NB4 (cell line): ENCODE data around the gene NAT16.
A peak's percentile ranks its signal among the peaks of the same experiment; 100 is the strongest.

Experiments used
- DNase-seq: peaks from one replicate; pipeline ENCODE4 v3.0.0; 2010; ENCODE audit warnings: low read depth
- H3K4me3 ChIP-seq: one replicate; pipeline ENCODE4 v1.5.1; 2011; ENCODE audit warnings: mild to moderate bottlenecking, low read depth, low read length, moderate library complexity
- MYC ChIP-seq: IDR thresholded peaks from 2 replicates; pipeline ENCODE4 v1.6.1; 2011; ENCODE audit warnings: low read depth, low read length
- POLR2A ChIP-seq: IDR thresholded peaks from 2 replicates; pipeline ENCODE4 v1.6.1; 2011; ENCODE audit warnings: mild to moderate bottlenecking; ENCODE audit not compliant: insufficient read length; ENCODE audit errors: extremely low read depth
- TF ChIP-seq, protein P1 (sequence below): IDR thresholded peaks from one replicate; pipeline ENCODE4 v1.5.1; 2012; ENCODE audit warnings: low read depth, low read length
- TF ChIP-seq, protein P2 (sequence below): IDR thresholded peaks from 2 replicates; pipeline ENCODE4 v1.6.1; 2011; ENCODE audit warnings: low read depth, low read length

Gene NAT16

DNA sequence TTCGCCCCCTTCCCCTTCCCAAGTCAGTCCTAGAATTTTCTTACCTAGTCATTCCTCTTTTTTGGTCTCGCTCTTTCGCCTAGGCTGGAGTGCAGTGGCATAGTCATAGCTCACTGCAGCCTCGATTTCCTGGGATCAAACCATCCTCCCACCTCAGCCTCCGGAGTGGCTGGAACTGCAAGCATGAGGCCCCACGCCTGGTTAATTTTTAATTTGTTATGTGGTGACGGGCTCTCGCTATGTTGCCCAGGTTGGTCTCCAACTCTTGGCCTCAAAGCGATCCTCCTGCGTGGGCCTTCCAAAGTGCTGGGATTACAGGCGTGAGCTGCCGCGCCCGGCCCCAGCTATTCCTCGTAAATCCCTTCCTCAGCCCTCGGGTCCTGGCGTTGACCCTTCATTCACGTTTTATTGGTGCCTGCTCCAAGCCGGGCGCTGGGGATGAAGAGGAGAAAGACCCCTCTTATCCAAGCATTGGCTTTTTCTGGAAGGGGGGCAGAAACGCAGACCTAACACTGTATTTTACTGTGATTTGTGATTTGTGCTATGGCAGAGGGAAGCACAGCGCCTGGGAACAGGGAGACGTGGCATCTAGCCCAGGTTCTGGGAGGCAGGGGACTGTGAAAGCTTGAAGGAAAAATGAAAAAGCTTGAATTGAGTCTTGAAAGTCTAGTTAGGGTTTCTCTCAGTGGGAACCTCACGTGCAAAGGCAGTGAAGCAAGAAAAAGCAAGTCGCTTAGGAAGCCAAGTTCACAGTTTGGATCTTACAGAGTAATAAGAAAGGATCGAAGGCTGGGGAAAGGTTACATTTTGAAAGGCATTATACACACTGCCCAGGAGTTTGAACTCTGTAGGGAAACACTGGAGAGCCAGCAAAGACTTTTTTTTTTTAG lies 38.4 kb upstream of the NAT16 start:
- DNase-seq: no peak
- no peak for TF ChIP-seq POLR2A
- TF ChIP-seq, protein P1, sequence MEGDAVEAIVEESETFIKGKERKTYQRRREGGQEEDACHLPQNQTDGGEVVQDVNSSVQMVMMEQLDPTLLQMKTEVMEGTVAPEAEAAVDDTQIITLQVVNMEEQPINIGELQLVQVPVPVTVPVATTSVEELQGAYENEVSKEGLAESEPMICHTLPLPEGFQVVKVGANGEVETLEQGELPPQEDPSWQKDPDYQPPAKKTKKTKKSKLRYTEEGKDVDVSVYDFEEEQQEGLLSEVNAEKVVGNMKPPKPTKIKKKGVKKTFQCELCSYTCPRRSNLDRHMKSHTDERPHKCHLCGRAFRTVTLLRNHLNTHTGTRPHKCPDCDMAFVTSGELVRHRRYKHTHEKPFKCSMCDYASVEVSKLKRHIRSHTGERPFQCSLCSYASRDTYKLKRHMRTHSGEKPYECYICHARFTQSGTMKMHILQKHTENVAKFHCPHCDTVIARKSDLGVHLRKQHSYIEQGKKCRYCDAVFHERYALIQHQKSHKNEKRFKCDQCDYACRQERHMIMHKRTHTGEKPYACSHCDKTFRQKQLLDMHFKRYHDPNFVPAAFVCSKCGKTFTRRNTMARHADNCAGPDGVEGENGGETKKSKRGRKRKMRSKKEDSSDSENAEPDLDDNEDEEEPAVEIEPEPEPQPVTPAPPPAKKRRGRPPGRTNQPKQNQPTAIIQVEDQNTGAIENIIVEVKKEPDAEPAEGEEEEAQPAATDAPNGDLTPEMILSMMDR: no peak
- TF ChIP-seq MYC: no peak
- TF ChIP-seq, protein P2, sequence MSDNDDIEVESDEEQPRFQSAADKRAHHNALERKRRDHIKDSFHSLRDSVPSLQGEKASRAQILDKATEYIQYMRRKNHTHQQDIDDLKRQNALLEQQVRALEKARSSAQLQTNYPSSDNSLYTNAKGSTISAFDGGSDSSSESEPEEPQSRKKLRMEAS: no peak
- peak overlapping the region; percentile 98 for H3K4me3 ChIP-seq

DNA sequence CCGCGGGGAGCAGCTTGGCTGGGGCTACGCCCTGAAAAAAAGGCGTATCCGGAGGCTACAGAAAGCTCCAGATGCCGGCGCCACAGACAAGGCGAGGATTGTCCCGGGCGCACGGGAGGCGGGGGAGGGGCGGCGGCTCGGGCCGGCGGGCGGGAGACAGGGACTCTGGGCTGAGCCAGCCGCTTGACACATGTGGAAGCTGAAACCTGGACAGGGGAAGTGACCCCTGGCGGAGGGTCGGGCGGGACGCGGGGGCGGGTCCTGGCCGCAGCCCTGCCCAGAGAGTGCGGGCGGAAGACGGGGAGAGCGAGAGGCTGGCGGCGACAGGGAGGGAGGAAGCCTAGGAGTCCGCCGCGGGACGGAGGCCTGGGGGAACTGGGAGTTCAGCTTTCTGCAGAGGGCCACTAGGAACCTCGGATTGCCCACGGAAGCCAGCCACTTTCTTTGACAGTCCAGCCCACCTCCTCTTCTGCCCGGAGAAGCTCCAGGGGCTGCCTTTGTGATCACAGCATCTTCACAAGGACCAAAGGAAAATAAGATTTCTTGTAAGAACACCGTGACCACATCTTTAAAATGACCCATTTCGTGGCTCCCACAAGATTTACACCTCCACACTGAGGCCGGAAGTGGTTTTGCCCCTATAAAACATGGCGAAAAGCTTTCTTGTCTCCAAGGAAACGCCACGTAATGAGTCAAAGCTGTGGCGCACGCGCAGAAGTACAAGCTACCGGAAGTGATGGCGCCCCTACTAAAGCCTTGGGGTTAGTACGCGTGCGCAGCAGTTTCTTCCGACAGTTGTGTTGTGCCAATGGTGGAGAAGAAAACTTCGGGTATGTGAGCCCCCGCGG lies 37.5 kb upstream of the NAT16 start, which contains the start of the genes PLOD3 and ZNHIT1:
TSS of gene PLOD3 (minus strand) at position 194 of the 848 bp plus-strand sequence. CDS start 307 bp downstream, outside the sequence.
TSS of gene ZNHIT1 (plus strand) at position 778 of the 848 bp plus-strand sequence. CDS start at position 809, 31 bp downstream.
- peak within 1 kb of the TSS; percentile 98 for H3K4me3 ChIP-seq
- TF ChIP-seq MYC (peak; percentile 80), POLR2A (peak; percentile 69)
- TF ChIP-seq, protein P2: peak; percentile 63
- TF ChIP-seq, protein P1: no peak
- peak; percentile 99 for DNase-seq

DNA sequence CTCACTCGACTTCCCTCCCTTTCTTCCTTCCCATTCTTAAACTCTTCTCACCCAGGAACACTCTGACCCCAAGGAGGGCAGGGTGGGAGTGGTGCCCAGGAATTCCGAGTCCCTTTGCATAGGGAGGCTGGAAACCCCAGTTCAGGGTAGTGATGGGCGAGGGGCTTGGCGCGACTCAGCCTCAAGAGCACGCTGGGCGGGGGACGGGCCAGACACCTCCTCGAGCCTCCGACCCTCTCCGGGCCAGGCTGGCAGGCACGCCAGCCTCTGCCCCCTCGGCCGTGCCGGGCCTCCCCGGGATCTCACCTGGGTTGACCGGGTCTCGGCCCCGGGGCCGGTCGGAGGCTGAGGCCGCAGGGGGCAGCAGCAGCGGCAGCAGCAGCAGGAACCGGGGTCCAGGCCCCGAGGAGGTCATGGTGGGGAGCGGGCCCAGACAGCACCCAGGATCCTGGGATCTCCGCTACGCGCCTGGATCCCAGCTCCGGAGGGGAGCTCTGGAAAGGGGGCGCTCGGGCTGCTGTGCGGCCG lies 36.8 kb upstream of the NAT16 start:
- TF ChIP-seq MYC: no peak
- TF ChIP-seq, protein P2: no peak
- TF ChIP-seq, protein P1: peak; percentile 22
- no peak for TF ChIP-seq POLR2A
- peak overlapping the region; percentile 98 for H3K4me3 ChIP-seq
- DNase-seq: no peak

DNA sequence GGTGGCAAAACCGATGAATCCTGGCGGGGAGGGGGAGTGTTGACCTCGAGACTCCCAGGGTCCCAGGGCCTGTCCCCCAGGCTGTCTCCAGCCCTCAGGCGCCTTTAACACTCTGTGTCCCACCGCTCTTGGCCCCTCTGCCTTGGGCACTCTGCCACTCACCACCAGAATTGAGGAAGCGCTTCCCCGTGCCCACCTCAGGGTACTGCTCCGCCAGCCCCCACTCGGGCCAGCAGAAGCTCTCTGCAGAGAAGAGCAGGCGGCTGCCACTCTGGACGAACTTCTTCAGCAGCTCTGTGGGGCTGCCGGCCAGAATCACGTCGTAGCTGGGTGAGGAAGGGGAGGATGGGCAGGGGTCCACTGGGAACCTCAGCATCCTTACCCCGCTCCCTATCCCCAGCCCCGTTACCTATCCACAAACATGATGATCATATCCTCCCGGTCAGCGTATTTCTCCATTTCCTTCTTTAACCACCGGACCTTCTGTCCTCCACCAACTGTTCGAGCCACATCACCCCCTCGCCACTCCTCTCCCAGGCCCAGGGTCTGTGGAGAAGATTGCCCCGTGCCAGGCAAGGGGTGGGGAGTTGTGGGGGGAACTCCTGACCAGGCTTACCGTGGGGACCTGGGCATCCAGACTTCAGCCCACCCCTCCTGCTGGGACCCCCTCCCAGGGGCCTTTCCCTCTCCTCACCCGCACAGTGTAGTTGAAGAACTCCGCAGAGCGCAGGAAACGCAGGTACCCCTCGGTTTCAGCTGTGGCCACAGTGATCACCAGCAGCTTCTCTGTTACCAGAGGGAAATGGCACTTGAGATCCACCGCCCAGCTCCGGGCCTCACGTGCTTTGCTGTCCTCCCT lies 36.1 kb upstream of the NAT16 start:
- TF ChIP-seq POLR2A: no peak
- TF ChIP-seq, protein P1: no peak
- no peak for TF ChIP-seq MYC
- TF ChIP-seq, protein P2: peak; percentile 85

More for the DNA sequence above, 36.1 kb upstream of the NAT16 start:
- H3K4me3 ChIP-seq: peak overlapping the region; percentile 98
- DNase-seq: peak; percentile 48
